Neural progenitor cell (in vitro differentiated cells): ENCODE data around the gene ZSCAN10. TPM values are rescaled to one million over a fixed set of nuclear protein-coding genes. Genes with fewer than 3 reads are reported as not detected.

Source experiments
- DNase-seq: peaks from one replicate; pipeline ENCODE4 v3.0.0-alpha.2; 2016; ENCODE audit warnings: low spot score
- H2AFZ ChIP-seq: fragments of 200-600 bp; sonication (generic); replicated peaks from 2 replicates; pipeline ENCODE4 v1.6.1; 2016; ENCODE audit warnings: antibody characterized with exemption
- H3F3A ChIP-seq: fragments of 200-600 bp; sonication (generic); 2 replicates; pipeline ENCODE4 v1.6.1; 2016; ENCODE audit warnings: antibody characterized with exemption, low read depth
- H3K27ac ChIP-seq: fragments of 200-600 bp; sonication (generic); 2 replicates; pipeline ENCODE4 v1.5.1; 2016; ENCODE audit warnings: mild to moderate bottlenecking
- H3K27me3 ChIP-seq: fragments of 200-600 bp; sonication (generic); 2 replicates; pipeline ENCODE4 v1.6.1; 2016; ENCODE audit warnings: mild to moderate bottlenecking, moderate library complexity
- H3K36me3 ChIP-seq: fragments of 200-600 bp; sonication (generic); 2 replicates; pipeline ENCODE4 v1.5.1; 2016
- H3K4me1 ChIP-seq: fragments of 200-600 bp; sonication (generic); 2 replicates; pipeline ENCODE4 v1.6.1; 2016; ENCODE audit warnings: mixed run types
- H3K4me2 ChIP-seq: fragments of 200-600 bp; sonication (generic); 2 replicates; pipeline ENCODE4 v1.6.1; 2016
- H3K4me3 ChIP-seq: fragments of 200-600 bp; sonication (generic); 2 replicates; pipeline ENCODE4 v1.5.1; 2016
- H3K79me2 ChIP-seq: fragments of 200-600 bp; sonication (generic); 2 replicates; pipeline ENCODE4 v1.6.1; 2016; ENCODE audit warnings: low read depth
- H3K9ac ChIP-seq: fragments of 200-600 bp; sonication (generic); 2 replicates; pipeline ENCODE4 v1.6.1; 2016
- H3K9me3 ChIP-seq: fragments of 200-600 bp; sonication (generic); 2 replicates; pipeline ENCODE4 v1.5.1; 2016; ENCODE audit warnings: low read depth
- H4K20me1 ChIP-seq: fragments of 200-600 bp; sonication (generic); 2 replicates; pipeline ENCODE4 v1.6.1; 2016; ENCODE audit warnings: low read depth
- H3K27ac Mint-ChIP-seq: 3 replicates; pipeline ENCODE4 v1.8.0; 2021; ENCODE audit warnings: mixed read lengths
- H3K27me3 Mint-ChIP-seq: 2 replicates; pipeline ENCODE4 v1.8.0; 2022; ENCODE audit warnings: low read depth, mild to moderate bottlenecking, inconsistent platforms, moderate library complexity, mixed read lengths; ENCODE audit not compliant: insufficient read depth
- H3K36me3 Mint-ChIP-seq: 3 replicates; pipeline ENCODE4 v1.8.0; 2021; ENCODE audit warnings: mixed read lengths
- H3K4me1 Mint-ChIP-seq: 3 replicates; pipeline ENCODE4 v1.8.0; 2021; ENCODE audit warnings: mixed read lengths
- H3K4me3 Mint-ChIP-seq: 3 replicates; pipeline ENCODE4 v1.8.0; 2021; ENCODE audit warnings: mild to moderate bottlenecking, moderate library complexity, mixed read lengths
- H3K9me3 Mint-ChIP-seq: 3 replicates; pipeline ENCODE4 v1.8.0; 2020; ENCODE audit warnings: mixed read lengths
- EZH2 ChIP-seq: fragments of 200-600 bp; sonication (generic); IDR thresholded peaks from 2 replicates; pipeline ENCODE4 v1.6.1; 2017; ENCODE audit warnings: antibody characterized with exemption, mild to moderate bottlenecking, moderate library complexity
- EZH2phosphoT487 ChIP-seq: fragments of 200-600 bp; sonication (generic); IDR thresholded peaks from 2 replicates; pipeline ENCODE4 v1.6.1; 2017; ENCODE audit warnings: antibody characterized with exemption
- total RNA-seq: library from RNA; depleted of rRNA; stranded (reverse); fragments of >200 nt; gene quantifications from 2 replicates; pipeline ENCODE4 v1.2.3, GENCODE V29; 2015; ENCODE audit warnings: low replicate concordance
- TF ChIP-seq, protein P1 (sequence below): fragments of 200-600 bp; sonication (generic); IDR thresholded peaks from 2 replicates; pipeline ENCODE4 v1.5.1; 2017; ENCODE audit warnings: antibody characterized with exemption, mild to moderate bottlenecking

ZSCAN10 gene
- total RNA-seq, 1 donor from 2014 or later: 5.4 TPM

DNA sequence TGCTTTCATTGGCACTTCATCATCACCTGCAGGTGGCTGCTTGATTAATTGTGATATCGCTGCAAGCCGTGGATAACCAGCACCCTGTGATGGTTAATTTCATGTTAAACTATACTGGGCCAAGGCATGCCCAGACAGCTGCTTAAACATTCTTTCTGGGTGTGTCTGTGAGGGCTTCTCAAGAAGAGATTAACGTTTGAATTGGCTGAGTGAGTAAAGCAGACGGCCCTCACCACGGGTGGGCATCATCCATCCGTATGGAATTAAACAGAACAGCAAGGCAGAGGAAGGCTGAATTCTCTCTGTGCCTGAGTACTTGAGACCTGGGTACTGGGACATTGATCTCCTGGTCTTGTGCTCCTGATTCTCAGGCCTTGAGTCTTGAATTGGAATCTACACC, 28.7 kb upstream of the ZSCAN10 start:
- Mint-ChIP-seq H3K36me3 (peaks cover 12% of the 10 kb centered on the region), H3K4me1 (peaks cover 35% of the 10 kb centered on the region), H3K27me3 (peaks cover 4% of the 10 kb centered on the region), H3K9me3 (no peaks in the 10 kb centered on the region), H3K4me3 (no peak overlapping the region), H3K27ac (no peak overlapping the region)
- peaks cover 31% of the 10 kb centered on the region for H4K20me1 ChIP-seq
- DNase-seq: peak; percentile 63
- peaks cover 10% of the 10 kb centered on the region for H3K79me2 ChIP-seq
- no peak overlapping the region for H3K4me3 ChIP-seq
- peaks cover 3% of the 10 kb centered on the region for H3K27me3 ChIP-seq
- H3F3A ChIP-seq: peaks cover 86% of the 10 kb centered on the region
- no peak overlapping the region for H3K9ac ChIP-seq
- H2AFZ ChIP-seq: no peak overlapping the region
- TF ChIP-seq, protein P1, sequence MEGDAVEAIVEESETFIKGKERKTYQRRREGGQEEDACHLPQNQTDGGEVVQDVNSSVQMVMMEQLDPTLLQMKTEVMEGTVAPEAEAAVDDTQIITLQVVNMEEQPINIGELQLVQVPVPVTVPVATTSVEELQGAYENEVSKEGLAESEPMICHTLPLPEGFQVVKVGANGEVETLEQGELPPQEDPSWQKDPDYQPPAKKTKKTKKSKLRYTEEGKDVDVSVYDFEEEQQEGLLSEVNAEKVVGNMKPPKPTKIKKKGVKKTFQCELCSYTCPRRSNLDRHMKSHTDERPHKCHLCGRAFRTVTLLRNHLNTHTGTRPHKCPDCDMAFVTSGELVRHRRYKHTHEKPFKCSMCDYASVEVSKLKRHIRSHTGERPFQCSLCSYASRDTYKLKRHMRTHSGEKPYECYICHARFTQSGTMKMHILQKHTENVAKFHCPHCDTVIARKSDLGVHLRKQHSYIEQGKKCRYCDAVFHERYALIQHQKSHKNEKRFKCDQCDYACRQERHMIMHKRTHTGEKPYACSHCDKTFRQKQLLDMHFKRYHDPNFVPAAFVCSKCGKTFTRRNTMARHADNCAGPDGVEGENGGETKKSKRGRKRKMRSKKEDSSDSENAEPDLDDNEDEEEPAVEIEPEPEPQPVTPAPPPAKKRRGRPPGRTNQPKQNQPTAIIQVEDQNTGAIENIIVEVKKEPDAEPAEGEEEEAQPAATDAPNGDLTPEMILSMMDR: no peak
- TF ChIP-seq EZH2: no peak
- no peak for TF ChIP-seq EZH2phosphoT487
- H3K36me3 ChIP-seq: no peaks in the 10 kb centered on the region
- H3K4me2 ChIP-seq: peak overlapping the region; percentile 32
- no peak overlapping the region for H3K27ac ChIP-seq
- H3K9me3 ChIP-seq: no peaks in the 10 kb centered on the region
- peaks cover 5% of the 10 kb centered on the region for H3K4me1 ChIP-seq

GRCh38 chr16:3123986-3124886, 25.1 kb upstream of the ZSCAN10 start:
- H3K4me3 ChIP-seq: peak overlapping the region; percentile 64
- TF ChIP-seq EZH2phosphoT487: no peak
- TF ChIP-seq, protein P1: peak; percentile 37
- Mint-ChIP-seq H3K27me3 (peaks cover 8% of the 10 kb centered on the region), H3K36me3 (peaks cover 8% of the 10 kb centered on the region), H3K9me3 (no peaks in the 10 kb centered on the region), H3K4me3 (peak overlapping the region; percentile 90), H3K4me1 (peaks cover 30% of the 10 kb centered on the region), H3K27ac (peak overlapping the region; percentile 53)
- H3F3A ChIP-seq: peaks cover 57% of the 10 kb centered on the region
- H3K4me2 ChIP-seq: peak overlapping the region; percentile 82
- H3K36me3 ChIP-seq: no peaks in the 10 kb centered on the region
- no peaks in the 10 kb centered on the region for H3K9me3 ChIP-seq
- no peak overlapping the region for H3K9ac ChIP-seq
- peak; percentile 100 for DNase-seq
- no peaks in the 10 kb centered on the region for H3K79me2 ChIP-seq
- H2AFZ ChIP-seq: peak overlapping the region; percentile 53
- H3K4me1 ChIP-seq: peaks cover 5% of the 10 kb centered on the region
- peaks cover 3% of the 10 kb centered on the region for H3K27me3 ChIP-seq
- H3K27ac ChIP-seq: peak overlapping the region; percentile 30
- H4K20me1 ChIP-seq: peaks cover 22% of the 10 kb centered on the region

DNA sequence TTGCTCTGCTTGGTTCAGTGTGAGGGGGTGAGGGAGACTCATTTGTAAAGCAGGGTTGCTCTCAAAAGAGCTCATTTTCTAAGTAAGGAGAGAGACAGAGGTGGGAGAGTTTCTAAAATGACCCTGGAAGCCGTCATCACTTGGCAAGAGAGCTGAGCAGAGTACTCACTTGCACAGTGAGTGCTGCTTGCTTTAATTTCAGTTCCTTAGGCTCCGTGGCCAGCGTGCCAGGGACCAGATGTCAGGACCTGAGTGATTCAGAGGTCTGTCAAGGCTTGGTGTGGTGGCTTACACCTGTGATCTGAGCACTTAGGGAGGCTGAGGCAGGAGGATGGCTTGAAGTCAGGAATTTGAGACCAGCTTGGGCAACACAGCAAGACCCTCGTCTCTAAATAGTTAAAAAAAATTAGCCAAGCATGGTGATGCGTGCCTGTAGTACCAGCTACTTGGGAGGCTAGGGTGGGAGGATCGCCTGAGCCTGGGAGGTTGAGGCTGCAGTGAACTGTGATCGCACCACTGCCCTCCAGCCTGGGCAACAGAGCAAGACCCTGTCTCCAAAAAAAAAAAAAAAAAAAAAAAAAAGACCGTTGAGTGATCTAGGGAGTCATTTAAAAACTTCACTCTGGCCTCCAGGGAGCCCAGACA, 24.0 kb upstream of the ZSCAN10 start:
- Mint-ChIP-seq H3K36me3 (peaks cover 8% of the 10 kb centered on the region), H3K27me3 (peaks cover 8% of the 10 kb centered on the region), H3K27ac (no peak overlapping the region), H3K4me3 (peak overlapping the region; percentile 90), H3K9me3 (no peaks in the 10 kb centered on the region), H3K4me1 (peaks cover 28% of the 10 kb centered on the region)
- H3K4me3 ChIP-seq: peak overlapping the region; percentile 64
- H3K36me3 ChIP-seq: no peaks in the 10 kb centered on the region
- H3K4me2 ChIP-seq: peak overlapping the region; percentile 82
- no peaks in the 10 kb centered on the region for H3K9me3 ChIP-seq
- no peak overlapping the region for H2AFZ ChIP-seq
- H3K79me2 ChIP-seq: no peaks in the 10 kb centered on the region
- no peak for DNase-seq
- no peak overlapping the region for H3K27ac ChIP-seq
- TF ChIP-seq, protein P1: no peak
- TF ChIP-seq EZH2phosphoT487: no peak
- no peak for TF ChIP-seq EZH2
- peaks cover 5% of the 10 kb centered on the region for H3K4me1 ChIP-seq
- peaks cover 48% of the 10 kb centered on the region for H3F3A ChIP-seq
- H3K27me3 ChIP-seq: peaks cover 3% of the 10 kb centered on the region
- H3K9ac ChIP-seq: no peak overlapping the region
- peaks cover 13% of the 10 kb centered on the region for H4K20me1 ChIP-seq
